Adrenal gland (tissue), 12 donors: ENCODE measurements around the gene SARS1. TPM values are rescaled to one million over a fixed set of nuclear protein-coding genes. Genes with fewer than 3 reads are reported as not detected.

Source experiments
- DNase-seq, 7 donors: peaks; one replicate each; pipeline ENCODE4 v3.0.0-alpha.2; 2019 to 2020
- H3K27ac ChIP-seq, 5 donors: fragments of 200-600 bp; sonication (generic) in 4 of 5; 1 replicate in 3 of 5; 2 replicates in 2 of 5; pipeline versions ENCODE4 v1.5.1 to v1.8.0; 2016 to 2020; ENCODE audit warnings: mild to moderate bottlenecking in 1 of 5
- H3K27me3 ChIP-seq: fragments of 200-600 bp; 2 replicates; pipeline ENCODE4 v1.8.0; 2021
- H3K36me3 ChIP-seq, 2 donors: fragments of 200-600 bp; replicated peaks in 1 of 2; 1 replicate in 1 of 2; 2 replicates in 1 of 2; pipeline versions ENCODE4 v1.5.1 to v1.8.0; 2018 to 2022
- H3K4me1 ChIP-seq, 2 donors: fragments of 200-600 bp; replicated peaks in 1 of 2; 1 replicate in 1 of 2; 2 replicates in 1 of 2; pipeline versions ENCODE4 v1.5.1 to v1.8.0; 2018 to 2021
- H3K4me3 ChIP-seq, 4 donors: fragments of 200-600 bp; sonication (generic) in 3 of 4; one replicate each; pipeline ENCODE4 v1.5.1; 2016 to 2018
- H3K9me3 ChIP-seq, 3 donors: fragments of 200-600 bp; sonication (generic) in 1 of 3; replicated peaks in 1 of 3; 1 replicate in 2 of 3; 2 replicates in 1 of 3; pipeline versions ENCODE4 v1.5.1 to v1.8.0; 2016 to 2021
- CTCF ChIP-seq, 6 experiments: fragments of 450-650 bp in 4 of 6; fragments of 200-600 bp in 2 of 6; sonication (generic) in 1 of 6; IDR thresholded peaks; 1 replicate in 5 of 6; 2 replicates in 1 of 6; pipeline versions ENCODE4 v1.5.1 to v1.8.0; 2016 to 2021; ENCODE audit warnings: antibody characterized with exemption in 6 of 6, mild to moderate bottlenecking in 2 of 6, moderate library complexity in 1 of 6
- POLR2A ChIP-seq, 2 donors: fragments of 450-650 bp; IDR thresholded peaks; one replicate each; pipeline ENCODE4 v1.6.1; 2017; ENCODE audit warnings: antibody characterized with exemption in 2 of 2, mild to moderate bottlenecking in 2 of 2, moderate library complexity in 1 of 2
- WGBS, 4 donors: extraction: QIAGEN DNeasy Blood & Tissue Kit in 2 of 4; methylation state at CpG; one replicate each; pipeline versions ENCODE4 v1.1.5 to v1.1.7; 2013 to 2017; 5-methylcytosine and 5-hydroxymethylcytosine counted together
- intact Hi-C, 2 donors: fragments of 100-400 bp; cut with DNase I; formaldehyde crosslinking; loops; one replicate each; pipeline versions ENCODE4 v1.14.1 to v1.15.0; 2022 to 2023
- polyA plus RNA-seq, 3 donors: library from polyadenylated mRNA; stranded (reverse); fragments of 200-250 nt in 2 of 3; fragments of 350-450 nt in 1 of 3; fragmentation: Illumina TruSeq in 1 of 3; extraction: RNeasy Lipid Tissue Mini Kit (QIAGEN cat#74804) in 1 of 3; gene quantifications; one replicate each; pipeline ENCODE4 v1.2.3, GENCODE V29; 2013 to 2014
- total RNA-seq, 9 donors: library from RNA; depleted of rRNA in 4 of 9; stranded (reverse); fragments of >200 nt in 4 of 9; fragments of 120-200 nt in 1 of 9; fragmentation: NEBNext Ultra II Directional in 1 of 9; extraction: Animal tissue kit (Norgen Biotek cat#: 25700) in 1 of 9; gene quantifications; one replicate each; pipeline versions ENCODE4 v1.1.0 to v1.2.4, GENCODE V29; 2013 to 2023
- donor health status: healthy with polysubstance abuse.
- donor health status: Bipolar disorder and iron deficiency.
- donor health status: DM: yes; HTN: yes; CAD: no.
- donor health status: DM: no; HTN: no; CAD: no.
- donor health status: DM: no; HTN: no; CAD: no.
- donor health status: DM: yes; HTN: yes; CAD: no.

Gene SARS1
- total and polyA plus RNA-seq, 12 donors: 64.3 to 216 (median 152) TPM

- Histone ChIP-seq H3K27ac (no peak overlapping the region), H3K9me3 (no peaks in the 10 kb centered on the region), H3K27me3 (no peaks in the 10 kb centered on the region), H3K36me3 (no peaks in the 10 kb centered on the region), H3K4me3 (no peak overlapping the region), H3K4me1 (peaks cover 0 to 9% of the 10 kb centered on the region in 2 donors)
- TF ChIP-seq POLR2A (IDR thresholded peaks at IDR 0.05) (no peak), CTCF (IDR thresholded peaks at IDR 0.05) (no peak)
- no peak for DNase-seq
- WGBS, 4 donors: 83 to 90% (median 89%) methylated on average over 6 of the region's 6 CpGs
- intact Hi-C loops: no loop called here
Measured at GRCh38 chr1:109188781-109189180, 24.9 kb upstream of the SARS1 start.

- H3K27me3 ChIP-seq: no peaks in the 10 kb centered on the region
- no peak for DNase-seq
- 78 to 85% (median 80%) methylated on average over 7 of the region's 7 CpGs for WGBS, 4 donors
- H3K27ac ChIP-seq: no peak overlapping the region
- H3K36me3 ChIP-seq: no peaks in the 10 kb centered on the region
- H3K4me1 ChIP-seq: peaks cover 7 to 12% of the 10 kb centered on the region in 2 donors
- no peak for TF ChIP-seq POLR2A (IDR thresholded peaks at IDR 0.05)
- no peak for TF ChIP-seq CTCF (IDR thresholded peaks at IDR 0.05)
- H3K4me3 ChIP-seq: no peak overlapping the region
- H3K9me3 ChIP-seq: no peaks in the 10 kb centered on the region
- intact Hi-C loops: loop anchor here in 1 of 2 donors (5.0 kb wide), 1 partner anchor 88 kb away; no protein-coding TSS in a partner anchor
Measured at GRCh38 chr1:109190189-109190588, 23.5 kb upstream of the SARS1 start.

GRCh38 chr1:109191377-109191776 lies 22.3 kb upstream of the SARS1 start:
- intact Hi-C loops: loop anchor here in 1 of 2 donors (5.0 kb wide), 1 partner anchor 89 kb away; no protein-coding TSS in a partner anchor
- Histone ChIP-seq H3K9me3 (no peaks in the 10 kb centered on the region), H3K4me1 (peaks cover 7 to 11% of the 10 kb centered on the region in 2 donors), H3K27ac (no peak overlapping the region), H3K36me3 (no peaks in the 10 kb centered on the region), H3K27me3 (no peaks in the 10 kb centered on the region), H3K4me3 (no peak overlapping the region)
- TF ChIP-seq POLR2A (IDR thresholded peaks at IDR 0.05): no peak
- peak in 1 of 6 experiments; percentile 15 for TF ChIP-seq CTCF (IDR thresholded peaks at IDR 0.05)
- WGBS, 4 donors: 78 to 85% (median 81%) methylated on average over 5 to 8 of the region's 8 CpGs
- DNase-seq: peak in 1 of 7 donors; percentile 9

DNA sequence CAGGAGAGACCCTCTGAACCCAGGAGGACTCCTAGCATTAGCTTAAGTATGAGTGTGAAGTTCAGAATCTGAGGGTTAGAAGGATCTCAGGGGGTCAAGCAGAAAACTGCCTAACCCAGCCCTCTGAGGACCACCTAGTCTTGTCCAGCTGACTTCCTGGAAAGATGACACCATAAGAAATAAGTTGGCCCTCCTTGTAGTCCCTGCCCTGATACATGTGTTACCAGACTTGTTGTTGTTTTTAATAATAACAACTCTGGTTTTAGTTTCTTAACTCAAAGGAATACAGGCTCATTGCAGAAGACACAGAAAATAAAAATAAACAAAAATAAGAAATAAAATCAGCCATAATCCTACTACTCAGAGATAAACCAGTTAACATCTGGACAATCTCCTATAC lies 21.8 kb upstream of the SARS1 start:
- peaks cover 6 to 7% of the 10 kb centered on the region in 2 donors for H3K4me1 ChIP-seq
- H3K27me3 ChIP-seq: no peaks in the 10 kb centered on the region
- H3K36me3 ChIP-seq: no peaks in the 10 kb centered on the region
- no peak for DNase-seq
- no peaks in the 10 kb centered on the region for H3K9me3 ChIP-seq
- TF ChIP-seq CTCF (IDR thresholded peaks at IDR 0.05): no peak
- TF ChIP-seq POLR2A (IDR thresholded peaks at IDR 0.05): no peak
- intact Hi-C loops: loop anchor here in 1 of 2 donors (5.0 kb wide), 1 partner anchor 90 kb away; no protein-coding TSS in a partner anchor
- H3K4me3 ChIP-seq: no peak overlapping the region
- no peak overlapping the region for H3K27ac ChIP-seq
